Activated CD4-positive, alpha-beta T cell treated with anti-CD3 and anti-CD28 coated beads, Interleukin-2, amount 50 U/mL, for 16 hours (primary cell): Measurements from ENCODE around the gene DAD1.
A peak's percentile ranks its signal among the peaks of the same experiment; 100 is the strongest.

Source experiments
- DNase-seq: peaks from one replicate; pipeline ENCODE4 v3.0.0-alpha.2; 2020

The DAD1 gene

GRCh38 chr14:22566845-22567244, 22.2 kb downstream of the DAD1 start:
- peak; percentile 72 for DNase-seq

GRCh38 chr14:22566266-22566665, 22.8 kb downstream of the DAD1 start:
- peak; percentile 41 for DNase-seq

- DNase-seq = peak; percentile 43
Measured at GRCh38 chr14:22565391-22565945, 23.6 kb downstream of the DAD1 start.

- no peak for DNase-seq
Measured at GRCh38 chr14:22564463-22564862, 24.6 kb downstream of the DAD1 start.

- DNase-seq = peak; percentile 47
Measured at GRCh38 chr14:22563987-22564386, 25.0 kb downstream of the DAD1 start.

- peak; percentile 86 for DNase-seq
Measured at GRCh38 chr14:22561661-22562579, 27.1 kb downstream of the DAD1 start.

- no peak for DNase-seq
Measured at GRCh38 chr14:22561366-22561660, 27.7 kb downstream of the DAD1 start.

GRCh38 chr14:22560662-22561365, 28.2 kb downstream of the DAD1 start:
- peak; percentile 51 for DNase-seq

- DNase-seq = peak; percentile 1
Measured at GRCh38 chr14:22559041-22559440, 30.0 kb downstream of the DAD1 start.

GRCh38 chr14:22558221-22558913, 30.7 kb downstream of the DAD1 start:
- DNase-seq = peak; percentile 87

- peak; percentile 10 for DNase-seq
Measured at GRCh38 chr14:22557846-22558220, 31.2 kb downstream of the DAD1 start.

GRCh38 chr14:22556990-22557623, 31.9 kb downstream of the DAD1 start:
- peak; percentile 94 for DNase-seq

- DNase-seq = peak; percentile 100
Measured at GRCh38 chr14:22556021-22556989, 32.7 kb downstream of the DAD1 start.

GRCh38 chr14:22555384-22556011, 33.5 kb downstream of the DAD1 start:
- DNase-seq = peak; percentile 88

GRCh38 chr14:22554498-22555383, 34.3 kb downstream of the DAD1 start:
- peak; percentile 42 for DNase-seq

- DNase-seq = peak; percentile 21
Measured at GRCh38 chr14:22553861-22554497, 35.0 kb downstream of the DAD1 start.

- DNase-seq = peak; percentile 13
Measured at GRCh38 chr14:22553445-22553844, 35.6 kb downstream of the DAD1 start.

GRCh38 chr14:22552827-22553076, 36.3 kb downstream of the DAD1 start:
- DNase-seq = no peak

- peak; percentile 53 for DNase-seq
Measured at GRCh38 chr14:22552001-22552826, 36.8 kb downstream of the DAD1 start.
